ENCODE data around the gene MEDAG. TPM values are rescaled to one million over a fixed set of nuclear protein-coding genes. Genes with fewer than 3 reads are reported as not detected.

Gene MEDAG
- total and polyA plus RNA-seq, 7 experiments from 2014 or later = 0.17 to 0.49 TPM; not detected in 5

DNA sequence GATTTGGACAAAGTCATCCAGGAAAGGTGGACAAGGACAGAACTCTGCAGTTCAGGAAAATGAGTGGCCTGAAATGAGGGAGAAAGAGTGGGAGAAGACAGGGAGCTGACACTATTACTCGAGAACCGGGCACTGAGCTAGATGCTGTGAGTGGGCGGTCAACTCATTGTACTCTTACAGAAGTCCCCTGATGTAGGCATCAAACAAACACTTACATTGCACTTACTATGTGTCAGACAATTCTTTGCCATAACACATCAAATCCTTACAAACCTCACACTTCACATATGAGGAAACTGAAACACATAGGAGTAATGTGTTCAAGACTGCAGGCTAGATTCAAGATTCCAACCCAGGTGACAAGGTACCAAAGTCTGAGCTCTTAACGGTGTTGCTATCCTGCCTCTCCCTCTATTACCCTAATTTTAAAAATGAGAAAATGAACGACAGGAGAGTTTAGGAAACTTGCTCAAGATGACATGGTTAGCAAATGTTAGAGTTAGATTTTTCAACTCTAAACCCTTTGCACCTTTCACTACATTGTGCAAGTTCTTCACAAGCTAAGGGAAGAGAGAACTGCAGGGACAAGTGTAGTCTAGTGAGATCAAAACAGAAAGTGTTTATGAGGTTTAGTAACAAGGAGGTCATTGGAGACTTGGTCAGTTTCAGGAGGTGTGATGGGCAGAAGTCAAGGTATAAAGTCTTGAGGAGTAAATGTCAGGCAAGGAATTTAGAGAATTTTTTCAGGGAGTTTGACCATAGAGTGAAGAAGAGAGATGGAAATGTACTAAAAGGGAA lies 4.9 kb upstream of the MEDAG start:
- peaks cover 26 to 44% (median 28%) of the 10 kb centered on the region in 5 donors for H3K27me3 Mint-ChIP-seq
- ChIA-PET POLR2A (no interaction called here), CTCF (no interaction called here)
- H3K27ac Mint-ChIP-seq = no peak overlapping the region
- H3K9me3 Mint-ChIP-seq = peaks cover 0 to 8% (median 0%) of the 10 kb centered on the region in 11 donors
- peaks cover 3 to 16% (median 10%) of the 10 kb centered on the region in 7 donors for H3K4me1 Mint-ChIP-seq
- intact Hi-C loops (cut with micrococcal nuclease) = no loop called here
- H3K4me3 Mint-ChIP-seq = no peak overlapping the region
- Histone ChIP-seq H3K36me3 (ENCODE audit: control insufficient read depth in 2 of 3, insufficient read depth in 3 of 3, low read length in 3 of 3) (no peaks in the 10 kb centered on the region), H3K27ac (ENCODE audit: low read depth, low read length) (no peak overlapping the region), H3K4me1 (ENCODE audit: control insufficient read depth in 2 of 2, insufficient read depth in 2 of 2, low read length in 2 of 2) (no peaks in the 10 kb centered on the region), H3K4me3 (ENCODE audit: low read length) (no peak overlapping the region), H3K9me3 (ENCODE audit: control insufficient read depth in 2 of 3, low read length in 3 of 3) (no peaks in the 10 kb centered on the region), H3K27me3 (ENCODE audit: control insufficient read depth in 2 of 2, insufficient read depth in 2 of 2, low read length in 2 of 2) (peaks cover 0 to 5% of the 10 kb centered on the region in 2 donors)
- peaks cover 0 to 5% (median 0%) of the 10 kb centered on the region in 5 donors for H3K36me3 Mint-ChIP-seq
- ATAC-seq (no peak), DNase-seq (no peak)

DNA sequence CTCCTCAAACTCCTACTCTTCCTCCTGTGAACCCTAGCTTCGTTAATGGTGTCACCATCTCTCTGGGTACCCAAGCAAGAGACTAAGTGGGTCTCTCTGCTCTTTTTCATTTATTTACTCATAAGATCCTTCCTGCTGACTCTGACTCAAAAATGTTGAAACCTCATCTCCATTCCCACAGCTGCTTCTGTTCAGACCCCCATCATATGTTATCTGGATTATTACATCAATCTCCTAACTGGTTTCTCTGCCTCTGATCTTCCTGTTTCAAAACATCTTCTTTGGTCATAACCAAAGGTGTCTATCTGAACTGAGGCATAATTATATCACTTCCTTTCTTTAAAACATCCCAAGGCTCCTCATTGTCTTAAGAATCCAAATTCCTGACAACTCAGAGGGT lies 2.0 kb upstream of the MEDAG start:
- H3K4me3 Mint-ChIP-seq = no peak overlapping the region
- no peak overlapping the region for H3K27ac ChIP-seq (ENCODE audit: low read depth, low read length)
- no peaks in the 10 kb centered on the region for H3K4me1 ChIP-seq (ENCODE audit: control insufficient read depth in 2 of 2, insufficient read depth in 2 of 2, low read length in 2 of 2)
- no peak overlapping the region for H3K4me3 ChIP-seq (ENCODE audit: low read length)
- CTCF ChIA-PET = no interaction called here
- H3K9me3 Mint-ChIP-seq = peaks cover 0 to 5% (median 0%) of the 10 kb centered on the region in 11 donors
- no peaks in the 10 kb centered on the region for H3K36me3 ChIP-seq (ENCODE audit: control insufficient read depth in 2 of 3, insufficient read depth in 3 of 3, low read length in 3 of 3)
- H3K27ac Mint-ChIP-seq = no peak overlapping the region
- intact Hi-C loops (cut with micrococcal nuclease) = no loop called here
- H3K4me1 Mint-ChIP-seq = peaks cover 4 to 26% (median 17%) of the 10 kb centered on the region in 7 donors
- H3K27me3 Mint-ChIP-seq = peaks cover 40 to 62% (median 50%) of the 10 kb centered on the region in 5 donors
- peaks cover 0 to 5% (median 0%) of the 10 kb centered on the region in 5 donors for H3K36me3 Mint-ChIP-seq
- H3K9me3 ChIP-seq (ENCODE audit: control insufficient read depth in 2 of 3, low read length in 3 of 3) = no peaks in the 10 kb centered on the region
- POLR2A ChIA-PET = no interaction called here
- ATAC-seq (no peak), DNase-seq (no peak)
- peaks cover 3 to 5% of the 10 kb centered on the region in 2 donors for H3K27me3 ChIP-seq (ENCODE audit: control insufficient read depth in 2 of 2, insufficient read depth in 2 of 2, low read length in 2 of 2)

DNA sequence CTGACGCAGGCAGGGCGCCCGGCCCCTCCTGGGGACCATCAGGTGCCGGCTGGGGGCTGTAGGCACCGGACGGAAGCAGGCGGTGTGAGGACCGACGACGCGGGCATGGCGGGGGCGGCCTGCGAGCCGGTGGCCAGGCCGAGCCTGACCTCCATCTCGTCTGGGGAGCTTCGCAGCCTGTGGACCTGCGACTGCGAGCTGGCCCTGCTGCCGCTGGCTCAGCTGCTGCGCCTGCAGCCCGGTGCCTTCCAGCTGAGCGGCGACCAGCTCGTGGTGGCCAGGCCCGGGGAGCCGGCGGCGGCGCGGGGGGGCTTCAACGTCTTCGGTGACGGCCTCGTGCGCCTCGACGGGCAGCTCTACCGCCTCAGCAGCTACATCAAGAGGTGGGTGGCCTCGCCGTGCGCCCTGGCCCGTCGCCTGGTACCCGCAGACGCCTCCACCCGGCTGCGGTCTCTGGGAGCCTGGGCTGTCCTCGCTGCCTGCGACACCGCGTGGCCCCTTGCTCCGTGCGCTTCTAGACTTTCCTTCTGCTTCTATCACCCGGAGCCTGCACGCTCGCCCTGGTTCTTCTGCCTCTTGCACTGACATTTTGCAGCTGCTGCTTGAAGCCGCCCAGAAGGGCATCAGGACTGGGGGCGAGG lies 460 bp downstream of the MEDAG start:
- Histone ChIP-seq H3K4me1 (ENCODE audit: control insufficient read depth in 2 of 2, insufficient read depth in 2 of 2, low read length in 2 of 2) (no peaks in the 10 kb centered on the region), H3K27ac (ENCODE audit: low read depth, low read length) (no peak overlapping the region), H3K4me3 (ENCODE audit: low read length) (no peak overlapping the region), H3K27me3 (ENCODE audit: control insufficient read depth in 2 of 2, insufficient read depth in 2 of 2, low read length in 2 of 2) (peaks cover 3 to 5% of the 10 kb centered on the region in 2 donors), H3K36me3 (ENCODE audit: control insufficient read depth in 2 of 3, insufficient read depth in 3 of 3, low read length in 3 of 3) (no peaks in the 10 kb centered on the region), H3K9me3 (ENCODE audit: control insufficient read depth in 2 of 3, low read length in 3 of 3) (no peaks in the 10 kb centered on the region)
- intact Hi-C loops (cut with micrococcal nuclease) = no loop called here
- H3K4me3 Mint-ChIP-seq = peak overlapping the region in 1 of 10 donors; percentile 54
- H3K4me1 Mint-ChIP-seq = peaks cover 2 to 18% (median 16%) of the 10 kb centered on the region in 7 donors
- ATAC-seq (no peak), DNase-seq (no peak)
- ChIA-PET POLR2A (no interaction called here), CTCF (interaction anchor here (0.7 kb wide), 1 partner anchor 52 kb away, joined by 3 read pairs; no protein-coding TSS in a partner anchor)
- H3K27ac Mint-ChIP-seq = no peak overlapping the region
- H3K36me3 Mint-ChIP-seq = peaks cover 0 to 5% (median 0%) of the 10 kb centered on the region in 5 donors
- H3K27me3 Mint-ChIP-seq = peaks cover 40 to 76% (median 51%) of the 10 kb centered on the region in 5 donors
- peaks cover 0 to 5% (median 0%) of the 10 kb centered on the region in 11 donors for H3K9me3 Mint-ChIP-seq

DNA sequence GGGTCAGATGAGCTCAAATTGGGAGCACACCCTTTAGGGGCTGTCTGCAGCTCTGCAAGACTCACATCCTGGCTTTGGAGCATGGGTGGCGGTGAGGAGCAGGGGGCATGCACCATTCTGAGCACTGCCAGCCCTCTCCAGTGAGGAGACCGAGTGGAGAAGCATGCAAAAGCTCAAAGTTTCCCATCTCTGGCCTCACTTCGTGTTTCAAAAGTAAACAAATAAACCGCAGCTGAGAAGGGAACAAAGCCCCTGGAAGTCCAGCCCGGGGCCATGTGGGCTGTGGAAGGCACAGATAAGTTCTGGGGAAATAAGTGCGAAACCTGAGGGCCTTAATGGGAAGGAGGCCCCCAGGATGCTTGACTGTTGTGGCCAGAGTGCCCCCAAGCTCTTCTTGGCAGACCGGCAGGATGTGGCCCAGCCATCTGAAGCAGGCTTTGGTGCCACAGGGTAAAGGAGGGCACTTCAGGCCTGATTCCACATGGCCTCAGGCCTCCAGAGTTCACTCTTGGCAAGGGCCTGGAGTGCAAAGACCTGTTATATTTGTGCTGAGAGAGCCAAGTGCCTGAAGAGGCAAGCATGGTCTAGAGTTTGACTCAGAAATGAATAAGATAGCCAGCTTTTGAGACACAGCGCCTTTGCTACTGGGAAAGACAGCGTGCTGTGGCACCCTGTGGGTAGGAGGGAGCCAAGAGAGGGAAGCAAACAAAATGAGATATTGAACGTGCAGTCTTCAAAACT lies 1.2 kb downstream of the MEDAG start:
- Histone ChIP-seq H3K4me3 (ENCODE audit: low read length) (no peak overlapping the region), H3K9me3 (ENCODE audit: control insufficient read depth in 2 of 3, low read length in 3 of 3) (no peaks in the 10 kb centered on the region), H3K4me1 (ENCODE audit: control insufficient read depth in 2 of 2, insufficient read depth in 2 of 2, low read length in 2 of 2) (no peaks in the 10 kb centered on the region), H3K27ac (ENCODE audit: low read depth, low read length) (no peak overlapping the region), H3K36me3 (ENCODE audit: control insufficient read depth in 2 of 3, insufficient read depth in 3 of 3, low read length in 3 of 3) (no peaks in the 10 kb centered on the region), H3K27me3 (ENCODE audit: control insufficient read depth in 2 of 2, insufficient read depth in 2 of 2, low read length in 2 of 2) (peaks cover 3 to 5% of the 10 kb centered on the region in 2 donors)
- Mint-ChIP-seq H3K4me3 (peak overlapping the region in 1 of 10 donors; percentile 54), H3K36me3 (peaks cover 0 to 5% (median 0%) of the 10 kb centered on the region in 5 donors), H3K9me3 (peaks cover 0 to 5% (median 0%) of the 10 kb centered on the region in 11 donors), H3K4me1 (peaks cover 2 to 18% (median 16%) of the 10 kb centered on the region in 7 donors), H3K27ac (no peak overlapping the region), H3K27me3 (peaks cover 40 to 78% (median 52%) of the 10 kb centered on the region in 5 donors)
- intact Hi-C loops (cut with micrococcal nuclease) = no loop called here
- ATAC-seq (no peak), DNase-seq (no peak)
- ChIA-PET POLR2A (no interaction called here), CTCF (interaction anchor here (0.7 kb wide), 1 partner anchor 51 kb away, joined by 3 read pairs; no protein-coding TSS in a partner anchor)

DNA sequence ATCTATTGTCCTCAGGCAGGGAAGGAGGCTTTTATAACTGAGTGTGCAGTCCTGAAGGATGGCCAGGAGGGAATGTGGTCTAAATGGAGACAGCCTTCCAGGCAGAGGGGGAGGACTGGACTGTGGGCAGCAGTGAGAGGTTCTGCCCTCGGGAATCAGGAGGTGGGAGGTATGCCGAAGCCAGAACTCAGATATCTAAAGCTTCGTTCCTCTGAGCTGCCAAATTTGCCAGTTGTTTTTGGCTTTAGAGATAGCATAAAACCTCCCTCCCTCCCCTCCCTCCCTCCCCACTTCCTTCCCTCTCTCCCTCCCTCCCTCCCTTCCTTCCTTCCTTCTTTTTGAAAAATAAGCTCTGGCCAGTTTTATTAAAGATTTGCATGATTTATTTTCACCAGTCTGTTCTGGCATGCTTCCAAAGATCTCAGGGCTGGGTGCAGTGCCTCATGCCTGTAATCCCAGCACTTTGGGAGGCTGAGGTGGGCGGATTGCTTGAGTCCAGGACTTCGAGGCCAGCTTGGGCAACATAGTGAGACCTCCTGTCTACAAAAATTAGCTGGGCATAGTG lies 2.4 kb downstream of the MEDAG start:
- no peak for DNase-seq

DNA sequence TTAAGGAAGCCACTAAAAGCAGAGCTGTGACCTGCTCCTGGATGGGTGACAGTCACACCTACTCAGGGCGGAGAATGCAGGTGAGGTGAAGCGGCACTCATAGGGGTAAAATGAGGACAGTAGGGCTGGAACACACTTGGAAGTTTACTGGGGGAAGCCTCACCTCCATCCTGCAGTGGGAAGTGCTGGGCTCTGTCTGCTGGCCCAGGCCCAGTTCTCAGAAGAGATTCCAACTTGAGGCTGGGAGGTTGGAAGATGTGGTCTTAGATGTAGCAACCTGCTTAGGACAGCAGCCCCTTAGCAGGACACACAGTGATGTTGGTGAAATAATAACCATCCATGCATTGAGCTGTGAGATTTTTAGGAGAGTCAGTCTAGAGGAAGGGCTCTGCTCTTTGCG lies 4.6 kb downstream of the MEDAG start:
- ChIA-PET CTCF (no interaction called here), POLR2A (no interaction called here)
- H3K36me3 Mint-ChIP-seq = peaks cover 0 to 5% (median 0%) of the 10 kb centered on the region in 5 donors
- H3K4me3 Mint-ChIP-seq = no peak overlapping the region
- H3K9me3 Mint-ChIP-seq = no peaks in the 10 kb centered on the region
- H3K4me1 ChIP-seq (ENCODE audit: control insufficient read depth in 2 of 2, insufficient read depth in 2 of 2, low read length in 2 of 2) = no peaks in the 10 kb centered on the region
- ATAC-seq (no peak), DNase-seq (no peak)
- H3K9me3 ChIP-seq (ENCODE audit: control insufficient read depth in 2 of 3, low read length in 3 of 3) = no peaks in the 10 kb centered on the region
- no peak overlapping the region for H3K27ac Mint-ChIP-seq
- peaks cover 2 to 16% (median 8%) of the 10 kb centered on the region in 7 donors for H3K4me1 Mint-ChIP-seq
- H3K27me3 ChIP-seq (ENCODE audit: control insufficient read depth in 2 of 2, insufficient read depth in 2 of 2, low read length in 2 of 2) = peaks cover 0 to 3% of the 10 kb centered on the region in 2 donors
- intact Hi-C loops (cut with micrococcal nuclease) = no loop called here
- H3K36me3 ChIP-seq (ENCODE audit: control insufficient read depth in 2 of 3, insufficient read depth in 3 of 3, low read length in 3 of 3) = no peaks in the 10 kb centered on the region
- H3K4me3 ChIP-seq (ENCODE audit: low read length) = no peak overlapping the region
- H3K27ac ChIP-seq (ENCODE audit: low read depth, low read length) = no peak overlapping the region
- H3K27me3 Mint-ChIP-seq = peaks cover 24 to 70% (median 38%) of the 10 kb centered on the region in 5 donors

More for the DNA sequence above, 2.4 kb downstream of the MEDAG start:
- peaks cover 36 to 76% (median 52%) of the 10 kb centered on the region in 5 donors for H3K27me3 Mint-ChIP-seq
- POLR2A ChIA-PET = interaction anchor here (0.6 kb wide), 1 partner anchor 340 kb away, joined by 3 read pairs; no protein-coding TSS in a partner anchor
- ATAC-seq = no peak
- H3K4me1 Mint-ChIP-seq = peaks cover 2 to 18% (median 16%) of the 10 kb centered on the region in 7 donors
- Histone ChIP-seq H3K27me3 (ENCODE audit: control insufficient read depth in 2 of 2, insufficient read depth in 2 of 2, low read length in 2 of 2) (peaks cover 3 to 5% of the 10 kb centered on the region in 2 donors), H3K36me3 (ENCODE audit: control insufficient read depth in 2 of 3, insufficient read depth in 3 of 3, low read length in 3 of 3) (no peaks in the 10 kb centered on the region), H3K27ac (ENCODE audit: low read depth, low read length) (no peak overlapping the region), H3K4me1 (ENCODE audit: control insufficient read depth in 2 of 2, insufficient read depth in 2 of 2, low read length in 2 of 2) (no peaks in the 10 kb centered on the region), H3K4me3 (ENCODE audit: low read length) (no peak overlapping the region), H3K9me3 (ENCODE audit: control insufficient read depth in 2 of 3, low read length in 3 of 3) (no peaks in the 10 kb centered on the region)
- peaks cover 0 to 5% (median 0%) of the 10 kb centered on the region in 11 donors for H3K9me3 Mint-ChIP-seq
- H3K36me3 Mint-ChIP-seq = peaks cover 0 to 5% (median 0%) of the 10 kb centered on the region in 5 donors
- H3K27ac Mint-ChIP-seq = no peak overlapping the region
- intact Hi-C loops (cut with micrococcal nuclease) = no loop called here
- peak overlapping the region in 1 of 10 donors; percentile 27 for H3K4me3 Mint-ChIP-seq
- CTCF ChIA-PET = no interaction called here

All from naive thymus-derived CD4-positive, alpha-beta T cell (primary cell).